HCT116 (cell line): ENCODE data around the gene PGBD5. TPM values are rescaled to one million over a fixed set of nuclear protein-coding genes. Genes with fewer than 3 reads are reported as not detected.

ENCODE experiments used
- ATAC-seq: fragments of 200-7000 bp; cut with Tn5 transposase; 2 replicates; pipeline ENCODE4 v1.9.1; 2020; ENCODE audit warnings: mild to moderate bottlenecking, moderate library complexity
- BruUV-seq: library from RNA; stranded (reverse); fragments of 400-500 nt; replicated peaks from 2 replicates; lab custom pipeline; 2021; lab: Mats Ljungman, UMichigan
- CTCF ChIA-PET: fragments of 300-600 bp; sonication (Branson Sonifier 250); formaldehyde crosslinking; loops from one replicate; lab custom pipeline; 2021; ENCODE audit warnings: antibody characterized with exemption; lab: Charles Lee
- POLR2A ChIA-PET: fragments of 300-600, 350-600 bp; sonication (Branson Sonifier 250); formaldehyde crosslinking; loops from one replicate; lab custom pipeline; 2021; ENCODE audit warnings: antibody characterized with exemption; lab: Charles Lee
- RAD21 ChIA-PET, 2 experiments: fragments of 300-600 bp; sonication (Branson Sonifier 250); formaldehyde crosslinking; loops; one replicate each; lab custom pipeline; 2023; ENCODE audit warnings: low total read pairs in 2 of 2; ENCODE audit not compliant: uncharacterized antibody in 2 of 2, unreplicated experiment in 2 of 2, low non-redundant PET in 1 of 2; lab: Charles Lee
- DNase-seq: peaks from one replicate; pipeline ENCODE4 v3.0.0-alpha.2; 2010; ENCODE audit warnings: low read depth, low spot score
- H2AFZ ChIP-seq: fragments of 200-600 bp; shearing (Covaris generic), sonication (generic); 2 replicates; pipeline ENCODE4 v1.6.1; 2017; ENCODE audit warnings: low read depth, mixed run types, mixed read lengths, antibody characterized with exemption, low read length; ENCODE audit not compliant: poor library complexity, severe bottlenecking
- H3K27ac ChIP-seq: 2 replicates; pipeline ENCODE4 v1.5.1; 2012; ENCODE audit warnings: low read depth, low read length
- H3K27me3 ChIP-seq: fragments of 200-600 bp; sonication (generic); 2 replicates; pipeline ENCODE4 v1.6.1; 2016; ENCODE audit warnings: mixed run types, low read length, mixed read lengths; ENCODE audit not compliant: insufficient read depth
- H3K36me3 ChIP-seq, 2 experiments: fragments of 200-500 bp in 1 of 2; fragments of 200-600 bp in 1 of 2; sonication (Bioruptor generic) in 1 of 2; sonication (generic) in 1 of 2; 2 replicates each; pipeline versions ENCODE4 v1.5.1 to v1.6.1; 2014 to 2016; ENCODE audit warnings: low read length in 2 of 2, inconsistent platforms in 1 of 2, mixed read lengths in 1 of 2, mixed run types in 1 of 2; ENCODE audit not compliant: insufficient read depth in 2 of 2, control insufficient read depth in 1 of 2
- H3K4me1 ChIP-seq, 2 experiments: fragments of 200-600 bp in 1 of 2; sonication (generic) in 1 of 2; 2 replicates each; pipeline versions ENCODE4 v1.5.1 to v1.6.1; 2012 to 2017; ENCODE audit warnings: low read length in 2 of 2, inconsistent platforms in 1 of 2, mild to moderate bottlenecking in 1 of 2, mixed read lengths in 1 of 2, mixed run types in 1 of 2, moderate library complexity in 1 of 2; ENCODE audit not compliant: insufficient read depth in 2 of 2, control insufficient read depth in 1 of 2
- H3K4me2 ChIP-seq: fragments of 200-600 bp; sonication (generic); 2 replicates; pipeline ENCODE4 v1.6.1; 2017; ENCODE audit warnings: mixed run types, low read length, mixed read lengths
- H3K4me3 ChIP-seq, 2 experiments: fragments of 200-600 bp in 1 of 2; sonication (generic) in 1 of 2; replicated peaks in 1 of 2; 2 replicates each; pipeline ENCODE4 v1.5.1; 2011 to 2016; ENCODE audit warnings: low read length in 2 of 2, control low read depth in 1 of 2, low read depth in 1 of 2, mild to moderate bottlenecking in 1 of 2, mixed read lengths in 1 of 2, mixed run types in 1 of 2
- H3K79me2 ChIP-seq: fragments of 200-600 bp; sonication (generic); 2 replicates; pipeline ENCODE4 v1.6.1; 2017; ENCODE audit warnings: mild to moderate bottlenecking, mixed run types, low read length, moderate library complexity, mixed read lengths; ENCODE audit not compliant: insufficient read depth
- H3K9ac ChIP-seq: fragments of 200-600 bp; sonication (generic); 2 replicates; pipeline ENCODE4 v1.6.1; 2016; ENCODE audit warnings: low read length, mixed read lengths
- H3K9me2 ChIP-seq: fragments of 200-600 bp; sonication (generic), shearing (Covaris generic); 2 replicates; pipeline ENCODE4 v1.6.1; 2017; ENCODE audit warnings: mixed run types, mild to moderate bottlenecking, moderate library complexity; ENCODE audit not compliant: insufficient read depth
- H3K9me3 ChIP-seq, 2 experiments: fragments of 200-500 bp in 1 of 2; fragments of 200-600 bp in 1 of 2; sonication (Bioruptor generic) in 1 of 2; sonication (generic) in 1 of 2; 2 replicates each; pipeline ENCODE4 v1.6.1; 2014 to 2017; ENCODE audit warnings: low read length in 2 of 2, mixed read lengths in 2 of 2, inconsistent platforms in 1 of 2, low read depth in 1 of 2, mild to moderate bottlenecking in 1 of 2, mixed run types in 1 of 2, moderate library complexity in 1 of 2; ENCODE audit not compliant: control insufficient read depth in 1 of 2, insufficient read depth in 1 of 2
- H4K20me1 ChIP-seq: fragments of 200-600 bp; sonication (generic), shearing (Covaris generic); 2 replicates; pipeline ENCODE4 v1.6.1; 2017; ENCODE audit warnings: mixed run types, mild to moderate bottlenecking, moderate library complexity; ENCODE audit not compliant: insufficient read depth
- CEBPB ChIP-seq: IDR thresholded peaks from 2 replicates; pipeline ENCODE4 v1.6.1; 2012; ENCODE audit warnings: low read depth
- EGR1 ChIP-seq: IDR thresholded peaks from 2 replicates; pipeline ENCODE4 v1.6.1; 2012; ENCODE audit warnings: low read depth
- ELF1 ChIP-seq: IDR thresholded peaks from 2 replicates; pipeline ENCODE4 v1.6.1; 2012; ENCODE audit warnings: low read depth, borderline replicate concordance
- EZH2 ChIP-seq: fragments of 200-600 bp; sonication (generic); IDR thresholded peaks from 2 replicates; pipeline ENCODE4 v1.6.1; 2017; ENCODE audit warnings: antibody characterized with exemption, mixed run types
- EZH2phosphoT487 ChIP-seq: fragments of 200-600 bp; IDR thresholded peaks from 2 replicates; pipeline ENCODE4 v1.6.1; 2018; ENCODE audit warnings: antibody characterized with exemption, borderline replicate concordance
- FOSL1 ChIP-seq: IDR thresholded peaks from 2 replicates; pipeline ENCODE4 v1.6.1; 2012; ENCODE audit warnings: low read depth
- JUND ChIP-seq: IDR thresholded peaks from 2 replicates; pipeline ENCODE4 v1.6.1; 2012
- POLR2A ChIP-seq: IDR thresholded peaks from 2 replicates; pipeline ENCODE4 v1.7.0; 2011; ENCODE audit warnings: borderline replicate concordance; ENCODE audit not compliant: insufficient read depth, insufficient read length; ENCODE audit errors: extremely low read depth
- POLR2AphosphoS5 ChIP-seq: IDR thresholded peaks from 2 replicates; pipeline ENCODE4 v1.6.1; 2011; ENCODE audit warnings: mild to moderate bottlenecking, low read depth, low read length, moderate library complexity
- RAD21 ChIP-seq: IDR thresholded peaks from 2 replicates; pipeline ENCODE4 v1.6.1; 2012; ENCODE audit warnings: low read depth, mild to moderate bottlenecking
- SRF ChIP-seq: IDR thresholded peaks from 2 replicates; pipeline ENCODE4 v1.6.1; 2012; ENCODE audit warnings: low read depth
- TCF7L2 ChIP-seq: IDR thresholded peaks from 2 replicates; pipeline ENCODE4 v1.7.0; 2011; ENCODE audit warnings: borderline replicate concordance, inconsistent platforms; ENCODE audit not compliant: insufficient read depth, insufficient read length; ENCODE audit errors: extremely low read depth
- YY1 ChIP-seq: IDR thresholded peaks from 2 replicates; pipeline ENCODE4 v1.6.1; 2011; ENCODE audit warnings: low read length, low read depth, moderate library complexity, mild to moderate bottlenecking; ENCODE audit not compliant: insufficient replicate concordance; ENCODE audit errors: extremely low read depth
- ZNF274 ChIP-seq: fragments of 200-500 bp; sonication (Bioruptor generic); IDR thresholded peaks from 2 replicates; pipeline ENCODE4 v1.6.1; 2014; ENCODE audit warnings: mild to moderate bottlenecking, low read depth, low read length, inconsistent platforms
- intact Hi-C: fragments of 100-400 bp; cut with micrococcal nuclease; formaldehyde crosslinking; loops from 2 replicates; pipeline ENCODE4 v1.10.0; 2022
- total RNA-seq: library from RNA; stranded (reverse); gene quantifications from one replicate; pipeline ENCODE4 v1.2.1, GENCODE V29; 2021; ENCODE audit not compliant: unreplicated experiment
- TF ChIP-seq, protein P1 (sequence below): IDR thresholded peaks from 2 replicates; pipeline ENCODE4 v1.6.1; 2011; ENCODE audit warnings: mild to moderate bottlenecking, low read length, moderate library complexity; ENCODE audit not compliant: insufficient replicate concordance; ENCODE audit errors: extremely low read depth
- TF ChIP-seq, protein P2 (sequence below), 3 experiments: fragments of 200-600 bp in 1 of 3; sonication (generic) in 1 of 3; IDR thresholded peaks in 2 of 3; conservative IDR thresholded peaks in 1 of 3; 2 replicates each; pipeline ENCODE4 v1.5.1; 2012 to 2017; ENCODE audit warnings: low read depth in 2 of 3, low read length in 2 of 3, antibody characterized with exemption in 1 of 3, borderline replicate concordance in 1 of 3, control low read depth in 1 of 3, mild to moderate bottlenecking in 1 of 3, mixed read lengths in 1 of 3, mixed run types in 1 of 3, moderate library complexity in 1 of 3; ENCODE audit not compliant: insufficient read depth in 1 of 3

PGBD5 gene
- total RNA-seq, 1 experiment from 2014 or later: 0.27 TPM

DNA sequence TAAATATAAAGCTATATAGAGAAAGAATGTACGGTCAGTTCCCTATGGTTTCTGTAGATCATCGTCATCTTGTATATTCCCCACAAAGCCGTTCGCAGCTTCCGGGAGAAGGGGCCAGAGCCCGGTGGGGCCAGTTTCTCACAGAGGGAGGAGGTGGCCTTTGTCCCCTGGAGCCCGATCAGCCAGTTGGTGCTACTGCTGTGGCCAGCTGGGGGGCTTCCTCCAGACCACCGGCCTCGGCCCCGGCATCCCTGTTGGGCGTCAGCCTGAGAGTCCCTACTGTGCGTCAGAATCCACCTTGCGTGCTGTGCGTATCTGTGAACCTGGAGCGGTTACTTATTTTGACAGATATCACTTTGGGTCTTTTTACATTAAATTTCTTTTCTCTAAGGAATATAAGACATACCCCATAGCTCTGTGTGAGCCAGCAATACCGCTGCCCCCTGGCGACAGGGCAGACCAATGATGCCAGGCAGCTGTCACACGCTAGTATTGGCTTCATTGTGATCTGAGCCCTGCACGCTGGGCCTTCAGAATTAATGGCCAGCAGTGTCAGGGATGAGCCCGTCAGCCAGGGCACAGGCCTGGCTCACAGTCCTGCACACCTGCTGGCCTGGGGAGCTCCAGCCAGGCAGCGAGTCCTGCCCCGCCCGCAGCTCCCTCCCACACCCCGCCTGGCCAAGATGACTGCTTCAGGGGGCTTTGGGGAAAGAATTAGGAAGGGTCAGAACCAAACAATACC, 145.9 kb downstream of the PGBD5 start:
- no peak overlapping the region for H3K4me2 ChIP-seq
- RAD21 ChIA-PET: no interaction called here
- CTCF ChIA-PET: no interaction called here
- no peaks in the 10 kb centered on the region for H3K79me2 ChIP-seq
- no peaks in the 10 kb centered on the region for H3K4me1 ChIP-seq
- ATAC-seq: no peak
- H3K27ac ChIP-seq: no peak overlapping the region
- peaks cover 0 to 6% of the 10 kb centered on the region in 2 experiments; a peak in 2 of 4 replicates for H3K36me3 ChIP-seq
- H3K9me2 ChIP-seq: no peaks in the 10 kb centered on the region
- TF ChIP-seq EZH2 (no peak), EGR1 (no peak), EZH2phosphoT487 (no peak), TCF7L2 (no peak), FOSL1 (no peak), RAD21 (no peak), JUND (no peak), POLR2A (no peak), YY1 (no peak), ZNF274 (no peak), POLR2AphosphoS5 (no peak), CEBPB (no peak)
- no peak overlapping the region for H2AFZ ChIP-seq
- no peaks in the 10 kb centered on the region for H3K9me3 ChIP-seq
- intact Hi-C loops: no loop called here
- H4K20me1 ChIP-seq: no peaks in the 10 kb centered on the region
- no TSS peak for BruUV-seq
- H3K4me3 ChIP-seq: no peak overlapping the region
- POLR2A ChIA-PET: no interaction called here
- no peak overlapping the region for H3K9ac ChIP-seq
- DNase-seq: no peak
- no peaks in the 10 kb centered on the region for H3K27me3 ChIP-seq

DNA sequence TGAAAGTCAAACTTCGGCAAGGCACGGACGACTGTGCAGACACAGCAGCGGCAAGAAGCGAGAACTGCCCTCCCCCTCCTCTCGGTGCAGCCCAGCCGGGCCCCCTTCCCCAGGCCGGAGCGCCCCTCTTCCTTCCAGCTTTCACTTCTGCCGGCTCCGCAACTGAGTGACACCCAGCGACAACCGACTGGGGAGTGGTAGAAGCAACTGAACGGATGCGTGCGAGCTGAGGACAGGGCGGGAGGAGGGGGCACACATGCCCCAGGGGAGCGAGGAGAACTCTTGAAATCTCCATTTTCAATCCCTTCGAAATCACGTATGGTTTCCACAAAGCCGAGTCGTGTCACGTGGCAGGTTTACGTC, 146.6 kb downstream of the PGBD5 start:
- H3K79me2 ChIP-seq: no peaks in the 10 kb centered on the region
- no peaks in the 10 kb centered on the region for H4K20me1 ChIP-seq
- H3K9me2 ChIP-seq: no peaks in the 10 kb centered on the region
- H3K36me3 ChIP-seq: peaks cover 0 to 9% of the 10 kb centered on the region in 2 experiments; a peak in 2 of 4 replicates
- ChIA-PET CTCF (no interaction called here), POLR2A (no interaction called here), RAD21 (no interaction called here)
- H3K27me3 ChIP-seq: no peaks in the 10 kb centered on the region
- ATAC-seq (no peak), DNase-seq (no peak)
- BruUV-seq: no TSS peak
- H3K9ac ChIP-seq: no peak overlapping the region
- no peak overlapping the region for H3K4me3 ChIP-seq
- intact Hi-C loops: no loop called here
- no peaks in the 10 kb centered on the region for H3K9me3 ChIP-seq
- H3K27ac ChIP-seq: no peak overlapping the region
- no peak overlapping the region for H3K4me2 ChIP-seq
- no peaks in the 10 kb centered on the region for H3K4me1 ChIP-seq
- no peak overlapping the region for H2AFZ ChIP-seq
- no peak for TF ChIP-seq SRF
- TF ChIP-seq, protein P1, sequence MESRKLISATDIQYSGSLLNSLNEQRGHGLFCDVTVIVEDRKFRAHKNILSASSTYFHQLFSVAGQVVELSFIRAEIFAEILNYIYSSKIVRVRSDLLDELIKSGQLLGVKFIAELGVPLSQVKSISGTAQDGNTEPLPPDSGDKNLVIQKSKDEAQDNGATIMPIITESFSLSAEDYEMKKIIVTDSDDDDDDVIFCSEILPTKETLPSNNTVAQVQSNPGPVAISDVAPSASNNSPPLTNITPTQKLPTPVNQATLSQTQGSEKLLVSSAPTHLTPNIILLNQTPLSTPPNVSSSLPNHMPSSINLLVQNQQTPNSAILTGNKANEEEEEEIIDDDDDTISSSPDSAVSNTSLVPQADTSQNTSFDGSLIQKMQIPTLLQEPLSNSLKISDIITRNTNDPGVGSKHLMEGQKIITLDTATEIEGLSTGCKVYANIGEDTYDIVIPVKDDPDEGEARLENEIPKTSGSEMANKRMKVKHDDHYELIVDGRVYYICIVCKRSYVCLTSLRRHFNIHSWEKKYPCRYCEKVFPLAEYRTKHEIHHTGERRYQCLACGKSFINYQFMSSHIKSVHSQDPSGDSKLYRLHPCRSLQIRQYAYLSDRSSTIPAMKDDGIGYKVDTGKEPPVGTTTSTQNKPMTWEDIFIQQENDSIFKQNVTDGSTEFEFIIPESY: no peak
- no peak for TF ChIP-seq EZH2
- no peak for TF ChIP-seq ELF1
- TF ChIP-seq POLR2A: no peak
- TF ChIP-seq RAD21: no peak
- TF ChIP-seq, protein P2, sequence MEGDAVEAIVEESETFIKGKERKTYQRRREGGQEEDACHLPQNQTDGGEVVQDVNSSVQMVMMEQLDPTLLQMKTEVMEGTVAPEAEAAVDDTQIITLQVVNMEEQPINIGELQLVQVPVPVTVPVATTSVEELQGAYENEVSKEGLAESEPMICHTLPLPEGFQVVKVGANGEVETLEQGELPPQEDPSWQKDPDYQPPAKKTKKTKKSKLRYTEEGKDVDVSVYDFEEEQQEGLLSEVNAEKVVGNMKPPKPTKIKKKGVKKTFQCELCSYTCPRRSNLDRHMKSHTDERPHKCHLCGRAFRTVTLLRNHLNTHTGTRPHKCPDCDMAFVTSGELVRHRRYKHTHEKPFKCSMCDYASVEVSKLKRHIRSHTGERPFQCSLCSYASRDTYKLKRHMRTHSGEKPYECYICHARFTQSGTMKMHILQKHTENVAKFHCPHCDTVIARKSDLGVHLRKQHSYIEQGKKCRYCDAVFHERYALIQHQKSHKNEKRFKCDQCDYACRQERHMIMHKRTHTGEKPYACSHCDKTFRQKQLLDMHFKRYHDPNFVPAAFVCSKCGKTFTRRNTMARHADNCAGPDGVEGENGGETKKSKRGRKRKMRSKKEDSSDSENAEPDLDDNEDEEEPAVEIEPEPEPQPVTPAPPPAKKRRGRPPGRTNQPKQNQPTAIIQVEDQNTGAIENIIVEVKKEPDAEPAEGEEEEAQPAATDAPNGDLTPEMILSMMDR (IDR thresholded peaks at IDR 0.05 in 2 of 3, conservative IDR thresholded peaks at IDR 0.05 in 1 of 3; ENCODE audit: borderline replicate concordance in 1 of 3, insufficient read depth in 1 of 3, low read depth in 2 of 3, low read length in 2 of 3): no peak
